Parathyroid adenoma (tissue), 2 donors: Measurements from ENCODE around the gene FLRT1.

Source experiments
- H2AFZ ChIP-seq: fragments of 300-600 bp; sonication (generic); one replicate; pipeline ENCODE4 v1.7.0; 2017; ENCODE audit warnings: antibody characterized with exemption, mild to moderate bottlenecking
- H3K27ac ChIP-seq: fragments of 300-600 bp; sonication (generic); one replicate; pipeline ENCODE4 v1.7.0; 2017
- H3K27me3 ChIP-seq: fragments of 300-600 bp; sonication (generic); one replicate; pipeline ENCODE4 v1.7.0; 2017; ENCODE audit warnings: low read length; ENCODE audit not compliant: control insufficient read depth, insufficient read depth
- H3K36me3 ChIP-seq: fragments of 300-600 bp; sonication (generic); one replicate; pipeline ENCODE4 v1.7.0; 2017; ENCODE audit warnings: low read length; ENCODE audit not compliant: control insufficient read depth, insufficient read depth
- H3K4me1 ChIP-seq: fragments of 300-600 bp; sonication (generic); one replicate; pipeline ENCODE4 v1.7.0; 2017; ENCODE audit warnings: control low read depth
- H3K4me2 ChIP-seq: fragments of 300-600 bp; sonication (generic); one replicate; pipeline ENCODE4 v1.7.0; 2017; ENCODE audit warnings: low read length
- H3K4me3 ChIP-seq: fragments of 300-600 bp; sonication (generic); one replicate; pipeline ENCODE4 v1.7.0; 2017; ENCODE audit warnings: low read depth, low read length
- H3K79me2 ChIP-seq: fragments of 300-600 bp; sonication (generic); one replicate; pipeline ENCODE4 v1.7.0; 2017; ENCODE audit warnings: control low read depth
- H3K9ac ChIP-seq: fragments of 300-600 bp; sonication (generic); one replicate; pipeline ENCODE4 v1.7.0; 2017; ENCODE audit warnings: mild to moderate bottlenecking
- H3K9me3 ChIP-seq: fragments of 300-600 bp; sonication (generic); one replicate; pipeline ENCODE4 v1.7.0; 2017; ENCODE audit warnings: low read length; ENCODE audit not compliant: control insufficient read depth
- CTCF ChIP-seq: fragments of 300-600 bp; sonication (generic); IDR thresholded peaks from one replicate; pipeline ENCODE4 v1.7.0; 2017; ENCODE audit warnings: antibody characterized with exemption, mild to moderate bottlenecking
- donor health status: primary hyperparathyroidism.

Gene FLRT1

DNA sequence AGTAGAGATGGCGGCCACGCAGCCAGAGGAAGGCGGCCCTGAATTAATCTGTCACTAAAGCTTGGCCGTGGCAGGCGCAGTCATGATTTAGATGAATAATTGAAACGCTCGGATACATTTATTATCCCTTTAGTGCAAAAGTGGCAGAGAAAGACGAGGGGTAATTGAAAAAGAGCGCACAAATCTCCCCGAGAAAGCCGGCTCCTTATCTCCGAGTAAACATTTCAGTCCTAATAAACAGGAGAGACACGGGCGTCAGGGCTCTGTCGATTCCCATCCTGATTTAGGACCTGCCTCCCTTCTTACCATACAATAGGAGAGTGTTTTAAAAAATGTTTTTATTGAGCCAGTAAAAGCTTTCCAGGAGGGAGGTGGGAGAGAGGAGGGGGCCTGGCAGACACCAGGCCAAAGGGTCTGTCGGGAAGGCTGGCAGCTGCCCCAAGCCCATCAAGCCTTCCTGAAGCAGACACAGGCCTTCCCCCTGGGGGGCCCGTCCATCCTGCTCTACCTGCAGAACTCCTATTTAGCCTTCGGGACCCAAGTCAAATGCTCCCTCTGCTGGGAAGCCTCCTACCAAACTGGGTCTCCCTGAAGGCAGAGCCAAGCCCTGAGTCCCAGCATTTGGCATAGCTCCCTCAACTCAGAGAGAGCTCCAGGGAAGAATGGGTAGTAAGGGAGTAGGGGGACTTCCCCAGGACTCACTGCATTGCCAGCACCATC lies 26.7 kb upstream of the FLRT1 start:
- no peaks in the 10 kb centered on the region for H3K27me3 ChIP-seq
- H3K36me3 ChIP-seq, result no peaks in the 10 kb centered on the region
- no peak overlapping the region for H3K9ac ChIP-seq
- H3K27ac ChIP-seq, result no peak overlapping the region
- no peak overlapping the region for H2AFZ ChIP-seq
- no peaks in the 10 kb centered on the region for H3K79me2 ChIP-seq
- no peaks in the 10 kb centered on the region for H3K4me1 ChIP-seq
- TF ChIP-seq CTCF, result no peak
- H3K4me2 ChIP-seq, result no peak overlapping the region
- no peak overlapping the region for H3K4me3 ChIP-seq
- H3K9me3 ChIP-seq, result no peaks in the 10 kb centered on the region

DNA sequence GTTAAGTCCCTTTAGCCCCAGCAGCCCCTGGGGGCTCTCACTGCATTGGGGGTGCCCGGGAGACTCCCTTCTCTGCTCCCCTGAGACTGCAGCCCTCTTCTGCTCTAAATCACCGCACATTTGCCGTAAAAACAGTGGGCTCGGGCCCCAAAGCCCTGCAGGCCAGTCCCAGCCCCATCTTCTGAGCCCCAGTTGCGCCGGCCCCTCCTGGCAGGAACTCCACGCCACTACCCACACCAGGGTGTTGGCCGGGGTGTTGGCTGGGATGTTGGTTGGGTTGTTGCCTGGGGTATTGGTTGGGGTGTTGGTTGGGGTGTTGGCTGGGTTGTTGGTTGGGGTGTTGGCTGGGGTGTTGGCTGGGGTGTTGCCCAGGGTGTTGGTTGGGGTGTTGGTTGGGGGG lies 26.0 kb upstream of the FLRT1 start:
- Histone ChIP-seq H2AFZ (no peak overlapping the region), H3K36me3 (no peaks in the 10 kb centered on the region), H3K9ac (no peak overlapping the region), H3K79me2 (no peaks in the 10 kb centered on the region), H3K9me3 (no peaks in the 10 kb centered on the region), H3K4me3 (no peak overlapping the region), H3K27ac (no peak overlapping the region), H3K4me1 (no peaks in the 10 kb centered on the region), H3K27me3 (no peaks in the 10 kb centered on the region), H3K4me2 (no peak overlapping the region)
- TF ChIP-seq CTCF, result no peak

DNA sequence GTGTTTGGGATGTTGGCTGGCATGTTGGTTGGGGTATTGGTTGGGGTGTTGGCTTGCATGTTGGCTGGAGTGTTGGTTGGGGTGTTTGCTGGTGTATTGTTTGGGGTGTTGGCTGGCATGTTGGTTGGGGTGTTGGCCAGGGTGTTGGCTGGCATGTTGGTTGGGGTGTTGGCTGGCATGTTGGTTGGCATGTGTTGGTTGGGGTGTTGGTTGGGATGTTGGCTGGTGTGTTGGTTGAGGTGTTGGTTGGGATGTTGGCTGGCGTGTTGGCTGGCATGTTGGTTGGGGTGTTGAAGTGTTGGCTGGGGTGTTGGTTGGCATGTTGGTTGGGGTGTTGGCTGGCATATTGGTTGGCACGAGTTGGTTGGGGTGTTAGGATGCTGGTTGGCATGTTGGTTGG lies 24.9 kb upstream of the FLRT1 start:
- H3K27ac ChIP-seq, result no peak overlapping the region
- H3K4me1 ChIP-seq, result no peaks in the 10 kb centered on the region
- no peaks in the 10 kb centered on the region for H3K27me3 ChIP-seq
- no peak overlapping the region for H2AFZ ChIP-seq
- no peak overlapping the region for H3K4me2 ChIP-seq
- no peak for TF ChIP-seq CTCF
- H3K36me3 ChIP-seq, result no peaks in the 10 kb centered on the region
- no peak overlapping the region for H3K9ac ChIP-seq
- H3K4me3 ChIP-seq, result no peak overlapping the region
- no peaks in the 10 kb centered on the region for H3K79me2 ChIP-seq
- no peaks in the 10 kb centered on the region for H3K9me3 ChIP-seq

- Histone ChIP-seq H3K79me2 (no peaks in the 10 kb centered on the region), H3K4me2 (no peak overlapping the region), H2AFZ (no peak overlapping the region), H3K4me3 (no peak overlapping the region), H3K4me1 (no peaks in the 10 kb centered on the region), H3K36me3 (no peaks in the 10 kb centered on the region), H3K9me3 (no peaks in the 10 kb centered on the region), H3K27ac (no peak overlapping the region), H3K9ac (no peak overlapping the region), H3K27me3 (no peaks in the 10 kb centered on the region)
- no peak for TF ChIP-seq CTCF
Measured at GRCh38 chr11:64011371-64011770, 24.4 kb upstream of the FLRT1 start.
